Activated T-cell treated with anti-CD3 and anti-CD28 coated beads, Interleukin-2, amount 50 U/mL, for 72 hours (primary cell): ENCODE results near the gene ABCC10. TPM values are rescaled to one million over a fixed set of nuclear protein-coding genes. Genes with fewer than 3 reads are reported as not detected.

ENCODE experiments used
- total RNA-seq, 2 donors: library from RNA; stranded (reverse); gene quantifications; one replicate each; pipeline ENCODE4 v1.2.3, GENCODE V29; 2022

The ABCC10 gene
- total RNA-seq, 2 donors from 2014 or later, result 32.8 to 36.4 TPM

Other genes starting within 250 kb of the ABCC10 start
- gene CUL9, start 245.3 kb upstream of the ABCC10 start, total RNA-seq, result 10 to 100 TPM; 60.7 to 62.0 TPM
- 10 to 100 TPM; 38.3 to 42.3 TPM for gene DNPH1, start 198.1 kb upstream of the ABCC10 start, total RNA-seq
- gene TTBK1, start 184.1 kb upstream of the ABCC10 start, total RNA-seq, result 1 to 10 TPM; 1.1 to 1.2 TPM
- gene SLC22A7, start 129.3 kb upstream of the ABCC10 start, total RNA-seq, result not detected
- gene CRIP3, start 118.7 kb upstream of the ABCC10 start, total RNA-seq, result under 1 TPM; 0.82 to 0.90 TPM
- 10 to 100 TPM; 14.4 to 14.5 TPM for gene ZNF318, start 57.9 kb upstream of the ABCC10 start, total RNA-seq
- gene DLK2, start 28.0 kb downstream of the ABCC10 start, total RNA-seq, result 1 to 10 TPM; 1.6 to 2.6 TPM
- 10 to 100 TPM; 68.6 to 77.2 TPM for gene TJAP1, start 50.0 kb downstream of the ABCC10 start, total RNA-seq
- gene LRRC73, start 82.8 kb downstream of the ABCC10 start, total RNA-seq, result under 1 TPM; 0.32 to 0.43 TPM
- gene YIPF3, start 89.4 kb downstream of the ABCC10 start, total RNA-seq, result 10 to 100 TPM; 63.9 to 64.4 TPM
- gene POLR1C, start 89.5 kb downstream of the ABCC10 start, total RNA-seq, result 10 to 100 TPM; 39.1 to 42.4 TPM
- gene XPO5, start 148.5 kb downstream of the ABCC10 start, total RNA-seq, result 100 to 1,000 TPM; 104 to 150 TPM
- gene POLH, start 148.6 kb downstream of the ABCC10 start, total RNA-seq, result 10 to 100 TPM; 34.8 to 37.3 TPM
- 100 to 1,000 TPM in 1 of 2 donors, 10 to 100 TPM in 1; 99.0 to 137 TPM for gene GTPBP2, start 201.7 kb downstream of the ABCC10 start, total RNA-seq
- gene MAD2L1BP, start 208.3 kb downstream of the ABCC10 start, total RNA-seq, result 10 to 100 TPM; 40.4 to 41.3 TPM
- under 1 TPM in 1 of 2 donors, not detected in 1; 0.12 TPM for gene RSPH9, start 217.5 kb downstream of the ABCC10 start, total RNA-seq